Panc1 (cell line): ENCODE data around the gene PRR13.

Experiments
- POLR2AphosphoS5 ChIP-seq: IDR thresholded peaks from 2 replicates; pipeline ENCODE4 v1.6.1; 2012; ENCODE audit warnings: mild to moderate bottlenecking, low read depth, low read length, moderate library complexity
- TCF7L2 ChIP-seq: IDR thresholded peaks from 2 replicates; pipeline ENCODE4 v1.6.1; 2011; ENCODE audit warnings: mild to moderate bottlenecking, low read depth, low read length, inconsistent platforms
- TF ChIP-seq, protein P1 (sequence below): fragments of 450-650 bp; IDR thresholded peaks from 2 replicates; pipeline ENCODE4 v1.5.1; 2017; ENCODE audit warnings: mild to moderate bottlenecking
- TF ChIP-seq, protein P2 (sequence below), 2 experiments: IDR thresholded peaks; 2 replicates each; pipeline ENCODE4 v1.6.1; 2011 to 2012; ENCODE audit warnings: low read depth in 2 of 2, control low read depth in 1 of 2, low read length in 1 of 2, mild to moderate bottlenecking in 1 of 2, moderate library complexity in 1 of 2; ENCODE audit not compliant: insufficient read depth in 1 of 2

DNA sequence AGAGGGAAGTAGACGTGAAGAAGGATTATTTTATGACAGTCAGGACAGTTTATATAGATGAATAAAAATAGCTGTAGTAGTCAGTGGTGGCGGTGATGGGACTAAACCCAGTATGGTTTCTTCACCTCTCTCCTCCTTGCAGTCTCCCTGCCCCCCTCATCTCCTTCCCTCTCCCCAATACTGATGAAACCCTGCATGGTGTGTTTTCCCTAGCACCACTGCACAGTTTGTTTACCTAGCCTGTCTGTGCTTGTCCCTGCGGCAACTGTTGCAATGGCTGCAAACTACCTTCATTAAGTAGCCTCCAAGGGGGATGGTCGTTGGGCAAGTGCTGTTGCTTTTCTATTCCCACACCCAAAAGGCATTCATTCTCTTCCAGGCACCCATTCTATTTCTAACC is 25.1 kb downstream of the PRR13 start:
- TF ChIP-seq, protein P1, sequence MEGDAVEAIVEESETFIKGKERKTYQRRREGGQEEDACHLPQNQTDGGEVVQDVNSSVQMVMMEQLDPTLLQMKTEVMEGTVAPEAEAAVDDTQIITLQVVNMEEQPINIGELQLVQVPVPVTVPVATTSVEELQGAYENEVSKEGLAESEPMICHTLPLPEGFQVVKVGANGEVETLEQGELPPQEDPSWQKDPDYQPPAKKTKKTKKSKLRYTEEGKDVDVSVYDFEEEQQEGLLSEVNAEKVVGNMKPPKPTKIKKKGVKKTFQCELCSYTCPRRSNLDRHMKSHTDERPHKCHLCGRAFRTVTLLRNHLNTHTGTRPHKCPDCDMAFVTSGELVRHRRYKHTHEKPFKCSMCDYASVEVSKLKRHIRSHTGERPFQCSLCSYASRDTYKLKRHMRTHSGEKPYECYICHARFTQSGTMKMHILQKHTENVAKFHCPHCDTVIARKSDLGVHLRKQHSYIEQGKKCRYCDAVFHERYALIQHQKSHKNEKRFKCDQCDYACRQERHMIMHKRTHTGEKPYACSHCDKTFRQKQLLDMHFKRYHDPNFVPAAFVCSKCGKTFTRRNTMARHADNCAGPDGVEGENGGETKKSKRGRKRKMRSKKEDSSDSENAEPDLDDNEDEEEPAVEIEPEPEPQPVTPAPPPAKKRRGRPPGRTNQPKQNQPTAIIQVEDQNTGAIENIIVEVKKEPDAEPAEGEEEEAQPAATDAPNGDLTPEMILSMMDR = no peak
- TF ChIP-seq POLR2AphosphoS5 (no peak; the same call in 1 of the 2 replicates), TCF7L2 (no peak)
- TF ChIP-seq, protein P2, sequence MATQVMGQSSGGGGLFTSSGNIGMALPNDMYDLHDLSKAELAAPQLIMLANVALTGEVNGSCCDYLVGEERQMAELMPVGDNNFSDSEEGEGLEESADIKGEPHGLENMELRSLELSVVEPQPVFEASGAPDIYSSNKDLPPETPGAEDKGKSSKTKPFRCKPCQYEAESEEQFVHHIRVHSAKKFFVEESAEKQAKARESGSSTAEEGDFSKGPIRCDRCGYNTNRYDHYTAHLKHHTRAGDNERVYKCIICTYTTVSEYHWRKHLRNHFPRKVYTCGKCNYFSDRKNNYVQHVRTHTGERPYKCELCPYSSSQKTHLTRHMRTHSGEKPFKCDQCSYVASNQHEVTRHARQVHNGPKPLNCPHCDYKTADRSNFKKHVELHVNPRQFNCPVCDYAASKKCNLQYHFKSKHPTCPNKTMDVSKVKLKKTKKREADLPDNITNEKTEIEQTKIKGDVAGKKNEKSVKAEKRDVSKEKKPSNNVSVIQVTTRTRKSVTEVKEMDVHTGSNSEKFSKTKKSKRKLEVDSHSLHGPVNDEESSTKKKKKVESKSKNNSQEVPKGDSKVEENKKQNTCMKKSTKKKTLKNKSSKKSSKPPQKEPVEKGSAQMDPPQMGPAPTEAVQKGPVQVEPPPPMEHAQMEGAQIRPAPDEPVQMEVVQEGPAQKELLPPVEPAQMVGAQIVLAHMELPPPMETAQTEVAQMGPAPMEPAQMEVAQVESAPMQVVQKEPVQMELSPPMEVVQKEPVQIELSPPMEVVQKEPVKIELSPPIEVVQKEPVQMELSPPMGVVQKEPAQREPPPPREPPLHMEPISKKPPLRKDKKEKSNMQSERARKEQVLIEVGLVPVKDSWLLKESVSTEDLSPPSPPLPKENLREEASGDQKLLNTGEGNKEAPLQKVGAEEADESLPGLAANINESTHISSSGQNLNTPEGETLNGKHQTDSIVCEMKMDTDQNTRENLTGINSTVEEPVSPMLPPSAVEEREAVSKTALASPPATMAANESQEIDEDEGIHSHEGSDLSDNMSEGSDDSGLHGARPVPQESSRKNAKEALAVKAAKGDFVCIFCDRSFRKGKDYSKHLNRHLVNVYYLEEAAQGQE (IDR thresholded peaks at IDR 0.05; ENCODE audit: insufficient read depth in 1 of 2, low read depth in 2 of 2, low read length in 1 of 2) = no peak
